Activated naive CD8-positive, alpha-beta T cell treated with anti-CD3 and anti-CD28 coated beads for 36 hours (primary cell): ENCODE results near the gene ZIC1. TPM values are rescaled to one million over a fixed set of nuclear protein-coding genes. Genes with fewer than 3 reads are reported as not detected.

Experiments used
- DNase-seq: peaks from one replicate; pipeline ENCODE4 v3.0.0; 2021
- H3K27ac Mint-ChIP-seq: one replicate; pipeline ENCODE4 v1.8.0; 2022; ENCODE audit warnings: mild to moderate bottlenecking, moderate library complexity, mixed read lengths
- H3K27me3 Mint-ChIP-seq: one replicate; pipeline ENCODE4 v1.8.0; 2022; ENCODE audit warnings: mild to moderate bottlenecking, mixed read lengths
- H3K36me3 Mint-ChIP-seq: one replicate; pipeline ENCODE4 v1.8.0; 2021; ENCODE audit warnings: mild to moderate bottlenecking, mixed read lengths
- H3K4me1 Mint-ChIP-seq: one replicate; pipeline ENCODE4 v1.8.0; 2021; ENCODE audit warnings: mixed read lengths
- H3K4me3 Mint-ChIP-seq: one replicate; pipeline ENCODE4 v1.8.0; 2022; ENCODE audit warnings: mild to moderate bottlenecking, moderate library complexity, mixed read lengths
- H3K9me3 Mint-ChIP-seq: one replicate; pipeline ENCODE4 v1.8.0; 2022; ENCODE audit warnings: mixed read lengths
- total RNA-seq, 2 experiments: library from RNA; stranded (reverse); gene quantifications; one replicate each; pipeline ENCODE4 v1.2.3, GENCODE V29; 2021

Gene ZIC1
- total RNA-seq, 2 experiments from 2014 or later: not detected

- Mint-ChIP-seq H3K27me3 (peaks cover 84% of the 10 kb centered on the region), H3K9me3 (no peaks in the 10 kb centered on the region), H3K36me3 (no peaks in the 10 kb centered on the region), H3K27ac (no peak overlapping the region), H3K4me1 (no peaks in the 10 kb centered on the region), H3K4me3 (no peak overlapping the region)
- DNase-seq: no peak
Observed at GRCh38 chr3:147371771-147372340, 37.3 kb upstream of the ZIC1 start.

- H3K4me1 Mint-ChIP-seq: no peaks in the 10 kb centered on the region
- peaks cover 91% of the 10 kb centered on the region for H3K27me3 Mint-ChIP-seq
- no peak overlapping the region for H3K27ac Mint-ChIP-seq
- no peak overlapping the region for H3K4me3 Mint-ChIP-seq
- no peaks in the 10 kb centered on the region for H3K36me3 Mint-ChIP-seq
- DNase-seq: no peak
- no peaks in the 10 kb centered on the region for H3K9me3 Mint-ChIP-seq
Observed at GRCh38 chr3:147372525-147373027, 36.6 kb upstream of the ZIC1 start.

- Mint-ChIP-seq H3K9me3 (peaks cover 1% of the 10 kb centered on the region), H3K36me3 (no peaks in the 10 kb centered on the region), H3K4me1 (no peaks in the 10 kb centered on the region), H3K27me3 (peaks cover 93% of the 10 kb centered on the region), H3K4me3 (no peak overlapping the region), H3K27ac (no peak overlapping the region)
- DNase-seq: no peak
Observed at GRCh38 chr3:147373301-147373700, 35.9 kb upstream of the ZIC1 start.

- Mint-ChIP-seq H3K4me3 (no peak overlapping the region), H3K4me1 (no peaks in the 10 kb centered on the region), H3K9me3 (peaks cover 10% of the 10 kb centered on the region), H3K27me3 (peaks cover 90% of the 10 kb centered on the region), H3K36me3 (peaks cover 3% of the 10 kb centered on the region), H3K27ac (peak overlapping the region; percentile 42)
- DNase-seq: no peak
Observed at GRCh38 chr3:147377412-147378367, 31.5 kb upstream of the ZIC1 start.

GRCh38 chr3:147379651-147380050 is 29.5 kb upstream of the ZIC1 start:
- Mint-ChIP-seq H3K4me3 (no peak overlapping the region), H3K36me3 (peaks cover 4% of the 10 kb centered on the region), H3K27me3 (peaks cover 93% of the 10 kb centered on the region)

GRCh38 chr3:147380387-147380951 is 28.7 kb upstream of the ZIC1 start:
- Mint-ChIP-seq H3K27ac (no peak overlapping the region), H3K36me3 (peaks cover 4% of the 10 kb centered on the region), H3K27me3 (peaks cover 93% of the 10 kb centered on the region), H3K4me3 (no peak overlapping the region), H3K4me1 (no peaks in the 10 kb centered on the region), H3K9me3 (peaks cover 10% of the 10 kb centered on the region)
- DNase-seq: no peak

More at GRCh38 chr3:147379651-147380050, 29.5 kb upstream of the ZIC1 start:
- DNase-seq: no peak
- no peaks in the 10 kb centered on the region for H3K4me1 Mint-ChIP-seq
- H3K27ac Mint-ChIP-seq: no peak overlapping the region
- peaks cover 10% of the 10 kb centered on the region for H3K9me3 Mint-ChIP-seq

- Mint-ChIP-seq H3K27me3 (peaks cover 94% of the 10 kb centered on the region), H3K4me3 (no peak overlapping the region), H3K27ac (no peak overlapping the region)
Observed at GRCh38 chr3:147380977-147381376, 28.2 kb upstream of the ZIC1 start.

GRCh38 chr3:147381596-147381995 is 27.6 kb upstream of the ZIC1 start:
- H3K27me3 Mint-ChIP-seq: peaks cover 97% of the 10 kb centered on the region
- peaks cover 4% of the 10 kb centered on the region for H3K36me3 Mint-ChIP-seq
- H3K27ac Mint-ChIP-seq: no peak overlapping the region
- no peak overlapping the region for H3K4me3 Mint-ChIP-seq
- DNase-seq: no peak
- H3K4me1 Mint-ChIP-seq: no peaks in the 10 kb centered on the region
- peaks cover 10% of the 10 kb centered on the region for H3K9me3 Mint-ChIP-seq

More at GRCh38 chr3:147380977-147381376, 28.2 kb upstream of the ZIC1 start:
- Mint-ChIP-seq H3K9me3 (peaks cover 10% of the 10 kb centered on the region), H3K36me3 (peaks cover 4% of the 10 kb centered on the region), H3K4me1 (no peaks in the 10 kb centered on the region)
- no peak for DNase-seq

GRCh38 chr3:147383617-147384016 is 25.5 kb upstream of the ZIC1 start:
- Mint-ChIP-seq H3K4me1 (no peaks in the 10 kb centered on the region), H3K9me3 (peaks cover 10% of the 10 kb centered on the region), H3K36me3 (peaks cover 4% of the 10 kb centered on the region), H3K27ac (no peak overlapping the region), H3K27me3 (peaks cover 97% of the 10 kb centered on the region), H3K4me3 (no peak overlapping the region)
- no peak for DNase-seq

GRCh38 chr3:147384210-147385058 is 24.7 kb upstream of the ZIC1 start:
- Mint-ChIP-seq H3K9me3 (peaks cover 5% of the 10 kb centered on the region), H3K4me1 (no peaks in the 10 kb centered on the region), H3K27ac (no peak overlapping the region), H3K27me3 (peaks cover 97% of the 10 kb centered on the region), H3K36me3 (peaks cover 4% of the 10 kb centered on the region), H3K4me3 (no peak overlapping the region)
- DNase-seq: no peak

GRCh38 chr3:147385059-147386012 is 23.8 kb upstream of the ZIC1 start:
- H3K4me1 Mint-ChIP-seq: no peaks in the 10 kb centered on the region
- H3K9me3 Mint-ChIP-seq: peaks cover 9% of the 10 kb centered on the region
- no peak for DNase-seq
- no peak overlapping the region for H3K27ac Mint-ChIP-seq
- H3K4me3 Mint-ChIP-seq: no peak overlapping the region
- peaks cover 97% of the 10 kb centered on the region for H3K27me3 Mint-ChIP-seq
- H3K36me3 Mint-ChIP-seq: peaks cover 3% of the 10 kb centered on the region

- Mint-ChIP-seq H3K9me3 (peaks cover 11% of the 10 kb centered on the region), H3K27me3 (peaks cover 100% of the 10 kb centered on the region), H3K36me3 (peaks cover 6% of the 10 kb centered on the region), H3K27ac (no peak overlapping the region), H3K4me3 (no peak overlapping the region), H3K4me1 (no peaks in the 10 kb centered on the region)
- no peak for DNase-seq
Observed at GRCh38 chr3:147387291-147387884, 21.8 kb upstream of the ZIC1 start.

GRCh38 chr3:147387885-147388699 is 21.1 kb upstream of the ZIC1 start:
- peaks cover 100% of the 10 kb centered on the region for H3K27me3 Mint-ChIP-seq
- DNase-seq: no peak
- no peak overlapping the region for H3K27ac Mint-ChIP-seq
- H3K4me3 Mint-ChIP-seq: no peak overlapping the region
- H3K4me1 Mint-ChIP-seq: no peaks in the 10 kb centered on the region
- peaks cover 6% of the 10 kb centered on the region for H3K36me3 Mint-ChIP-seq
- H3K9me3 Mint-ChIP-seq: peaks cover 11% of the 10 kb centered on the region
